GM12878 (cell line): Measurements from ENCODE around the gene CSK. TPM values are rescaled to one million over a fixed set of nuclear protein-coding genes. Genes with fewer than 3 reads are reported as not detected.

Experiments
- ATF2 ChIP-seq: IDR thresholded peaks from 2 replicates; pipeline ENCODE4 v1.6.1; 2012; ENCODE audit warnings: low read length, inconsistent platforms
- BACH1 ChIP-seq: fragments of 450-650 bp; IDR thresholded peaks from 2 replicates; pipeline ENCODE4 v1.6.1; 2017; ENCODE audit warnings: mild to moderate bottlenecking, borderline replicate concordance
- BCL11A ChIP-seq: IDR thresholded peaks from 2 replicates; pipeline ENCODE4 v1.6.1; 2011; ENCODE audit warnings: low read depth, low read length
- DPF2 ChIP-seq: fragments of 450-650 bp; IDR thresholded peaks from 2 replicates; pipeline ENCODE4 v1.6.1; 2017; ENCODE audit warnings: mild to moderate bottlenecking
- FOS ChIP-seq: IDR thresholded peaks from 3 replicates; pipeline ENCODE4 v1.6.1; 2011; ENCODE audit warnings: borderline replicate concordance; ENCODE audit not compliant: insufficient read length; ENCODE audit errors: extremely low read depth
- IKZF1 ChIP-seq: fragments of 450-650 bp; conservative IDR thresholded peaks from 2 replicates; pipeline ENCODE4 v1.6.1; 2017; ENCODE audit warnings: antibody characterized with exemption, mild to moderate bottlenecking
- LARP7 ChIP-seq: fragments of 450-650 bp; IDR thresholded peaks from 2 replicates; pipeline ENCODE4 v1.6.1; 2017; ENCODE audit warnings: mild to moderate bottlenecking
- NR2C1 ChIP-seq: fragments of 450-650 bp; IDR thresholded peaks from 2 replicates; pipeline ENCODE4 v1.6.1; 2017; ENCODE audit warnings: antibody characterized with exemption, mild to moderate bottlenecking, moderate library complexity
- SREBF1 ChIP-seq: IDR thresholded peaks from 2 replicates; pipeline ENCODE4 v1.6.1; 2012; ENCODE audit warnings: mild to moderate bottlenecking, low read length
- WRNIP1 ChIP-seq: IDR thresholded peaks from 2 replicates; pipeline ENCODE4 v1.6.1; 2011; ENCODE audit warnings: low read depth, low read length, improper control_type of control experiment, borderline replicate concordance
- ZBED1 ChIP-seq: IDR thresholded peaks from 2 replicates; pipeline ENCODE4 v1.6.1; 2016; ENCODE audit warnings: borderline replicate concordance
- ZSCAN29 ChIP-seq: fragments of 450-650 bp; IDR thresholded peaks from 2 replicates; pipeline ENCODE4 v1.6.1; 2017; ENCODE audit warnings: mild to moderate bottlenecking, moderate library complexity
- polyA plus RNA-seq, 11 experiments: library from polyadenylated mRNA; depleted of rRNA in 4 of 11; unstranded in 6 of 11; stranded (reverse) in 5 of 11; fragments of >200 nt; fragmentation: Nextera tagmentation in 4 of 11; fragmentation: Illumina TruSeq in 1 of 11; extraction: Ambion mirVana in 4 of 11; extraction: Trizol in 1 of 11; gene quantifications; 1 replicate in 1 of 11; 2 replicates in 10 of 11; pipeline versions ENCODE4 v1.2.1 to v1.2.3, GENCODE V29; 2011 to 2016; ENCODE audit warnings: inconsistent platforms in 2 of 11, missing spikeins in 2 of 11, low read depth in 1 of 11
- total RNA-seq, 4 experiments: library from RNA; depleted of rRNA in 3 of 4; stranded (reverse); fragments of >200 nt in 3 of 4; fragmentation: Illumina TruSeq in 1 of 4; extraction: Trizol in 1 of 4; gene quantifications; 2 replicates each; pipeline versions ENCODE4 v1.2.1 to v1.2.3, GENCODE V29; 2013 to 2021
- TF ChIP-seq, protein P1 (sequence below): fragments of 450-650 bp; IDR thresholded peaks from 2 replicates; pipeline ENCODE4 v1.6.1; 2017; ENCODE audit warnings: mild to moderate bottlenecking, moderate library complexity
- TF ChIP-seq, protein P2 (sequence below): fragments of 450-650 bp; formaldehyde crosslinking; IDR thresholded peaks from 2 replicates; pipeline ENCODE4 v1.5.0; 2022; ENCODE audit warnings: mild to moderate bottlenecking, missing genetic modification characterization
- TF ChIP-seq, protein P3 (sequence below): IDR thresholded peaks from 2 replicates; pipeline ENCODE4 v1.6.1; 2011; ENCODE audit warnings: borderline replicate concordance, low read depth, mild to moderate bottlenecking, moderate library complexity, mixed read lengths, low read length; ENCODE audit not compliant: insufficient read depth; ENCODE audit errors: extremely low read length
- TF ChIP-seq, protein P4 (sequence below): fragments of 450-650 bp; IDR thresholded peaks from 2 replicates; pipeline ENCODE4 v1.6.1; 2017; ENCODE audit warnings: low read depth, mild to moderate bottlenecking, moderate library complexity
- TF ChIP-seq, protein P5 (sequence below): IDR thresholded peaks from 2 replicates; pipeline ENCODE4 v1.6.1; 2012; ENCODE audit warnings: low read depth, low read length, improper control_type of control experiment

The CSK gene
- total and polyA plus RNA-seq, 10 of the 15 experiments (the other 5 are each of a cell fraction or from before 2014, with no cell fraction given) = 3.4 to 327 (median 75.8) TPM

DNA sequence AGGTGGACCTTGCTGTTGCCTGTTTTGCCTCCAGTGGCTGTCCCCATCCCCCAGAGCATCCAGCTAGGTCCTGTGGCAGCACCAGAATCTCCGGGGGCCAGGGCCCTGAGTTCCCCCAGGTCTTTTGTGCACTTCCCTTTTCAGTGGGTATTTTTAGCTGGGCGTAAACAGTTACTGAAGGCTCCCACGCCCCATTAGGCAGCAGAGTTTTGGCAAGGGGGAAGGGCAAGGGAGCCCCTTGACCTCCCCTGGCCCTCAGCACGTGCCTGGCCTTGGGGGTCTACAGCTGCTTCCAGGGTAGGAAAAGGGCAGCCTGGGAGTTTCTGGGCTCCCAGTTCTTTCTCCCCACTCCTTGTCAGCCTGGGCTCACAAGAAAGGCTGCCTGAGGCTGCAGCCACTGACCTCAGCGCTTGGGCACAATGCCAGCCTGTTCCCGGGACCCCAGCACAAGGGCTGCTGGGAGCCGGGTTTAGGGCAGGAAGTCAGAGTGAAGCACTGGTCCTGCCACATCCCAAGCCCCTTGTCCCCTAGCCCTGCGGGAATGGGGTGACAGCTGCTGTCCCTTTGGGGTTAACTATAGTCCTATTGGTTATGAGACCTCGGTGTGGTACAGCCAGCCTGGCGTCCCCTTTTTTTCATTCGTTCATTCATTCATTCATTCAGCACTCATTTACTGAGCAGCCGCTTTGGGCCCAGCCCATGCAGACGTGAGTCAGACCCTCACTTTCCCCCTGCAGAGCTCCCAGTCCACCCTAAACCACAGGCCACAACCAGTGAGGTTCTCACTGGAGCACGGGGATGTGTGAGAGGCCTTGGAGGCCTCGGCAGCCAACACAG is 8.4 kb downstream of the CSK start (continued):
- TF ChIP-seq, protein P1, sequence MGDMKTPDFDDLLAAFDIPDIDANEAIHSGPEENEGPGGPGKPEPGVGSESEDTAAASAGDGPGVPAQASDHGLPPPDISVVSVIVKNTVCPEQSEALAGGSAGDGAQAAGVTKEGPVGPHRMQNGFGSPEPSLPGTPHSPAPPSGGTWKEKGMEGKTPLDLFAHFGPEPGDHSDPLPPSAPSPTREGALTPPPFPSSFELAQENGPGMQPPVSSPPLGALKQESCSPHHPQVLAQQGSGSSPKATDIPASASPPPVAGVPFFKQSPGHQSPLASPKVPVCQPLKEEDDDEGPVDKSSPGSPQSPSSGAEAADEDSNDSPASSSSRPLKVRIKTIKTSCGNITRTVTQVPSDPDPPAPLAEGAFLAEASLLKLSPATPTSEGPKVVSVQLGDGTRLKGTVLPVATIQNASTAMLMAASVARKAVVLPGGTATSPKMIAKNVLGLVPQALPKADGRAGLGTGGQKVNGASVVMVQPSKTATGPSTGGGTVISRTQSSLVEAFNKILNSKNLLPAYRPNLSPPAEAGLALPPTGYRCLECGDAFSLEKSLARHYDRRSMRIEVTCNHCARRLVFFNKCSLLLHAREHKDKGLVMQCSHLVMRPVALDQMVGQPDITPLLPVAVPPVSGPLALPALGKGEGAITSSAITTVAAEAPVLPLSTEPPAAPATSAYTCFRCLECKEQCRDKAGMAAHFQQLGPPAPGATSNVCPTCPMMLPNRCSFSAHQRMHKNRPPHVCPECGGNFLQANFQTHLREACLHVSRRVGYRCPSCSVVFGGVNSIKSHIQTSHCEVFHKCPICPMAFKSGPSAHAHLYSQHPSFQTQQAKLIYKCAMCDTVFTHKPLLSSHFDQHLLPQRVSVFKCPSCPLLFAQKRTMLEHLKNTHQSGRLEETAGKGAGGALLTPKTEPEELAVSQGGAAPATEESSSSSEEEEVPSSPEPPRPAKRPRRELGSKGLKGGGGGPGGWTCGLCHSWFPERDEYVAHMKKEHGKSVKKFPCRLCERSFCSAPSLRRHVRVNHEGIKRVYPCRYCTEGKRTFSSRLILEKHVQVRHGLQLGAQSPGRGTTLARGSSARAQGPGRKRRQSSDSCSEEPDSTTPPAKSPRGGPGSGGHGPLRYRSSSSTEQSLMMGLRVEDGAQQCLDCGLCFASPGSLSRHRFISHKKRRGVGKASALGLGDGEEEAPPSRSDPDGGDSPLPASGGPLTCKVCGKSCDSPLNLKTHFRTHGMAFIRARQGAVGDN = peak; percentile 80
- peak; percentile 7; the same call in 1 of the 2 replicates for TF ChIP-seq ZBED1
- peak; percentile 58; the same call in 1 of the 2 replicates for TF ChIP-seq LARP7
- peak; percentile 48 for TF ChIP-seq BCL11A
- TF ChIP-seq, protein P2, sequence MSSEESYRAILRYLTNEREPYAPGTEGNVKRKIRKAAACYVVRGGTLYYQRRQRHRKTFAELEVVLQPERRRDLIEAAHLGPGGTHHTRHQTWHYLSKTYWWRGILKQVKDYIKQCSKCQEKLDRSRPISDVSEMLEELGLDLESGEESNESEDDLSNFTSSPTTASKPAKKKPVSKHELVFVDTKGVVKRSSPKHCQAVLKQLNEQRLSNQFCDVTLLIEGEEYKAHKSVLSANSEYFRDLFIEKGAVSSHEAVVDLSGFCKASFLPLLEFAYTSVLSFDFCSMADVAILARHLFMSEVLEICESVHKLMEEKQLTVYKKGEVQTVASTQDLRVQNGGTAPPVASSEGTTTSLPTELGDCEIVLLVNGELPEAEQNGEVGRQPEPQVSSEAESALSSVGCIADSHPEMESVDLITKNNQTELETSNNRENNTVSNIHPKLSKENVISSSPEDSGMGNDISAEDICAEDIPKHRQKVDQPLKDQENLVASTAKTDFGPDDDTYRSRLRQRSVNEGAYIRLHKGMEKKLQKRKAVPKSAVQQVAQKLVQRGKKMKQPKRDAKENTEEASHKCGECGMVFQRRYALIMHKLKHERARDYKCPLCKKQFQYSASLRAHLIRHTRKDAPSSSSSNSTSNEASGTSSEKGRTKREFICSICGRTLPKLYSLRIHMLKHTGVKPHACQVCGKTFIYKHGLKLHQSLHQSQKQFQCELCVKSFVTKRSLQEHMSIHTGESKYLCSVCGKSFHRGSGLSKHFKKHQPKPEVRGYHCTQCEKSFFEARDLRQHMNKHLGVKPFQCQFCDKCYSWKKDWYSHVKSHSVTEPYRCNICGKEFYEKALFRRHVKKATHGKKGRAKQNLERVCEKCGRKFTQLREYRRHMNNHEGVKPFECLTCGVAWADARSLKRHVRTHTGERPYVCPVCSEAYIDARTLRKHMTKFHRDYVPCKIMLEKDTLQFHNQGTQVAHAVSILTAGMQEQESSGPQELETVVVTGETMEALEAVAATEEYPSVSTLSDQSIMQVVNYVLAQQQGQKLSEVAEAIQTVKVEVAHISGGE (CRISPR knock-in tag) = no peak
- TF ChIP-seq, protein P3, sequence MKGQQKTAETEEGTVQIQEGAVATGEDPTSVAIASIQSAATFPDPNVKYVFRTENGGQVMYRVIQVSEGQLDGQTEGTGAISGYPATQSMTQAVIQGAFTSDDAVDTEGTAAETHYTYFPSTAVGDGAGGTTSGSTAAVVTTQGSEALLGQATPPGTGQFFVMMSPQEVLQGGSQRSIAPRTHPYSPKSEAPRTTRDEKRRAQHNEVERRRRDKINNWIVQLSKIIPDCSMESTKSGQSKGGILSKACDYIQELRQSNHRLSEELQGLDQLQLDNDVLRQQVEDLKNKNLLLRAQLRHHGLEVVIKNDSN = no peak
- 0 out of 2 replicates have a peak, but pooled peaks have one; percentile 48 for TF ChIP-seq WRNIP1
- peak; percentile 97 for TF ChIP-seq IKZF1
- no peak for TF ChIP-seq ATF2
- TF ChIP-seq SREBF1 = no peak
- peak; percentile 67 for TF ChIP-seq NR2C1
- TF ChIP-seq, protein P4, sequence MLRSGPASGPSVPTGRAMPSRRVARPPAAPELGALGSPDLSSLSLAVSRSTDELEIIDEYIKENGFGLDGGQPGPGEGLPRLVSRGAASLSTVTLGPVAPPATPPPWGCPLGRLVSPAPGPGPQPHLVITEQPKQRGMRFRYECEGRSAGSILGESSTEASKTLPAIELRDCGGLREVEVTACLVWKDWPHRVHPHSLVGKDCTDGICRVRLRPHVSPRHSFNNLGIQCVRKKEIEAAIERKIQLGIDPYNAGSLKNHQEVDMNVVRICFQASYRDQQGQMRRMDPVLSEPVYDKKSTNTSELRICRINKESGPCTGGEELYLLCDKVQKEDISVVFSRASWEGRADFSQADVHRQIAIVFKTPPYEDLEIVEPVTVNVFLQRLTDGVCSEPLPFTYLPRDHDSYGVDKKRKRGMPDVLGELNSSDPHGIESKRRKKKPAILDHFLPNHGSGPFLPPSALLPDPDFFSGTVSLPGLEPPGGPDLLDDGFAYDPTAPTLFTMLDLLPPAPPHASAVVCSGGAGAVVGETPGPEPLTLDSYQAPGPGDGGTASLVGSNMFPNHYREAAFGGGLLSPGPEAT = peak; percentile 69
- no peak for TF ChIP-seq FOS
- TF ChIP-seq DPF2 = peak; percentile 91
- TF ChIP-seq ZSCAN29 = peak; percentile 68
- TF ChIP-seq BACH1 = peak; percentile 13; the same call in 1 of the 2 replicates
- TF ChIP-seq, protein P5, sequence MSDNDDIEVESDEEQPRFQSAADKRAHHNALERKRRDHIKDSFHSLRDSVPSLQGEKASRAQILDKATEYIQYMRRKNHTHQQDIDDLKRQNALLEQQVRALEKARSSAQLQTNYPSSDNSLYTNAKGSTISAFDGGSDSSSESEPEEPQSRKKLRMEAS = peak; percentile 24; the same call in 1 of the 2 replicates
